ENCODE measurements around the gene DIP2C.
"Not testable (repeated sequence)": the region's sequence is repeated elsewhere in the genome, so short reads cannot be mapped to it uniquely, and the experiment has no call there.

The DIP2C gene

GRCh38 chr10:547591-548081 is 141.8 kb downstream of the DIP2C start:
- no peak for DNase-seq

GRCh38 chr10:546971-547590 is 142.4 kb downstream of the DIP2C start:
- DNase-seq, result no peak

GRCh38 chr10:546451-546850 is 143.0 kb downstream of the DIP2C start:
- DNase-seq, result no peak

- no peak for DNase-seq
These were observed 145.3 kb downstream of the DIP2C start for GRCh38 chr10:543862-544822.

DNA sequence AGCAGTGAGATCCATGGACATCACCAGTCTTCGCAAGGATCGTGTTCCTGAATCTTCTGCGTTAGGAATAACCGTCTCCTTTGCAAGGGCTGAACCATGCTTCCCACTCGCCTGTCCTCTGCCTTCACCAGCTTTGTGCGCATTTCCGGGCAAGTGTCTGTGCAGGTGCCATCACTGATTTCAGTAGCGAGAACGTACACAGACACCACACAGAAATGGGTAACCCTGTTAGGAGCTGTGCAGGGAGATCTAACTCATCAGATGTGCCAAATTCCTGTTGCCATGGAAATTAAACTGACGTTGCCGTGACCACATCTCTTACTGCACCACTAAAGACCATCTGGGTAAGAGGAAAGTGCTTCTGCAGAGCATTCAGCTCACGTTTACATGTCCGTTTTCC is 146.3 kb downstream of the DIP2C start:
- no peak for DNase-seq

- no peak for DNase-seq
These were observed 147.6 kb downstream of the DIP2C start for GRCh38 chr10:541750-542371.

DNA sequence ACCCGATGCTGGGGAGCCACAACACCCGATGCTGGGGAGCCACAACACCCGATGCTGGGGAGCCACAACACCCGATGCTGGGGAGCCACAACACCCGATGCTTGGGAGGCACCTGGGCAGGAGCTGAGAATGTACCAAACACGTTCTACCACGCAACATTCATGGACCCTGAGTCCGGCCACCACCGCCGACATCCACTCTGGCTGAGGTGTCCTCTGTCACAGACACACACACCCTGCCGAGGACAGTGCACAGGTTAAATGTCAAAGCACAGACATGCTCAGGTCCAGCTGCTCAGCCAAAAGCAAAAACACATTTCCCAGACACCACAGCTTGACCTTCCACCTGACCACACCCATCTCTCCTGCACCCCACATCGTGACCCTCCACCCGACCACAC is 148.4 kb downstream of the DIP2C start:
- no peak for DNase-seq

- no peak for DNase-seq
These were observed 150.6 kb downstream of the DIP2C start for GRCh38 chr10:538895-539294.

DNA sequence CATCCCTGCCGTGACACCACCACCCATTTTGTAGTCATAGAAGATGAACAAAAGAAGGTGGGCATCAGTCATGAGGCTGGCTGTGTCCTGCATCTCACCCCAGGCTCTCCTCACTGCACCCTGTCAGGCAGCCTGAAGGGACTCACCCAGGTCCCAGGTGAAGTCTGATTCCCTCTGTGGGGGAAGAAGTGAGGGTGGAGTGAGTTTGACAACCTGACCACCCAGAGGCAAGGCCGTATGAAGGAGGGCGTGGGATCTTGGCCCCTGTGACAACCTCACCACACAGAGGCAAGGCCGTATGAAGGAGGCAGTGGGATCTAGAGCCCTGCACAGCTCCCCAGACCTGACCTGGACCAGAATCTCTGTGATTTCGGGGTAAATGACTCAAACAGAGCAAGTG is 152.5 kb downstream of the DIP2C start:
- DNase-seq, result no peak

DNA sequence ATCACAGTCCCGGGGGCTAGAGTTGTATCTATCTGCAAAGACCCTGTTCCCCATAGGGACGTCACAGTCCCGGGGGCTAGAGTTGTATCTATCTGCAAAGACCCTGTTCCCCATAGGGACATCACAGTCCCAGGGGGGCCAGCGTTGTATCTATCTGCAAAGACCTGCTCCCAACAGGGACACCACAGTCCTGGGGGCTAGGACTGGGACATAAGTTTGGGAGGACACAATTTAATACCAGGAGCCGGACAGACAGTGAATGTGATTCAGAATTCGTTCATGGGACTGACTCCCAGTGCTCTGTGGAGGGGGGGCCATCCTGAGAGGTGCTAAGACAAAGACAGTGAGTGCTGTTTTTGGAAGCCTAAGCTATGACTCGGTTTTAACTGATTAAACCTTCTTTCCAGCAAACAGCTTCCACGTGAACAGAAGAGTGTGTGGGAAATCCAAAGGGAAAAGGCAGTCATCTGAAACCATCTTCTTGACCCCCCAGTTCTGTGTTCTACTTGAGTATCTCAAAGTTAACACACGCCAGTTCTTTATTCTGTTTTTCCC is 153.0 kb downstream of the DIP2C start:
- no peak for DNase-seq

GRCh38 chr10:535952-536351 is 153.5 kb downstream of the DIP2C start:
- no peak for DNase-seq

DNA sequence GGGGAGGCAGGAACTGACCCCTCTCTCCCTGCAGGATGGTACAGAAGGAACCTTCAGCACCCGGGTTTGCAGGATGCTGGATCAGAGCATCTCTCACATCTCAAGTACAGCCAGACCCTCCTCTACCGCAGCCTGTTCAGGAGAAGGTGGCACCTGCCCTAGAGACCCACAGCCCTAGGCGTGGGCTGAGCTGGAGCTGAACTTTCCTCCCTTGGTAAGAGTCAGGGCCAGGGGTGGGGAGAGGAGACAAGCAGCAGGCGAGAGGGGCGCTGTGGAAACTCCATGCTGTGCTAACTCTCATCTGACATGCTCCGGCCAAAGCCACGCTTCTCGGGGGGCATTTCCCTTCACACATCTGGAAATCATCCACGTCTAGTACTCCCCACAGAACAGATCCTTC is 154.4 kb downstream of the DIP2C start:
- no peak for DNase-seq

DNA sequence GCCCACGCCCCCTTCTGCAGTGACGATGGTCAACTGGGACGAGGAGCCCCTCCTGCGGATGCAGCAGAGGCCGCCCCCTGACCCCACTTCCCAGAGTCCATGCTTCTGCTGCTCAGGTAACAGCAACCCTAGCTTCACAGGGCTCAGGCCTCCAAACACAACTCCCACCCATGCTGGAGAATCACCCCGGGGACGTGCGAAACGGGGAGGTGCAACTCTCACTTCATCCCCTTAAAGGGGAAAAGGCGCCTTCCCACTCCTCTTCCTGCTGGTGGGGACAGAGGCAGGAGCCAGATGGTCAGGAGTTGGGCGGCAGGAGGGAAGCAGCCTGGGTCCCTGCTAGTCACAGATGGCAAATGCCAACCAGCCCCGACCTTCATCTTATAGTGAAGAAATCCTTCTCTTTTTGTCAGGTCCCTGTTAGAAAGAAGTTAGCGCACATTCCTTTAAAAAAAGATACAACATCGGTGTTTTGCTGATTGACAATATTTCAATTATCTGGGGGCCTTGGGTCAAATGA is 155.4 kb downstream of the DIP2C start:
- DNase-seq, result no peak

- DNase-seq, result no peak
These were observed 155.9 kb downstream of the DIP2C start for GRCh38 chr10:533611-534010.

DNA sequence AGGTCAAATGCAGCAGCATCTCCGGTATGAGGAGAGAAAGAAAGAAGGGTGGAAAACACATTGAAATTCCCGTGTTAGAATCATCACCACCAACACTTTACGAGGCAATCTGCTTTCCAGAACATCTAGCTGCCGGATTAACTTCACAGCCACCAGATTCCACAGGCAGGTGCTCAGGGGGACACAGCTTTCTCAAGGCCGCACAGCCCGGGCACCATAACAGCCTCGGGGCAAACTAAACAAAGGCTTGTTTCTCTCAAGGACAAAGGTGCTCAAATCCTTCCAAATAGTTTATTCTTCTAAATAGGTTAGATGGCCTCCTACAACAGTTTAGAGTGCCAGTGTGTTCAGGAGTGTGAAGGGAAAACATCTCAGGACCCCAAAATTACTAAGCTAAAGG is 156.3 kb downstream of the DIP2C start:
- DNase-seq, result no peak

DNA sequence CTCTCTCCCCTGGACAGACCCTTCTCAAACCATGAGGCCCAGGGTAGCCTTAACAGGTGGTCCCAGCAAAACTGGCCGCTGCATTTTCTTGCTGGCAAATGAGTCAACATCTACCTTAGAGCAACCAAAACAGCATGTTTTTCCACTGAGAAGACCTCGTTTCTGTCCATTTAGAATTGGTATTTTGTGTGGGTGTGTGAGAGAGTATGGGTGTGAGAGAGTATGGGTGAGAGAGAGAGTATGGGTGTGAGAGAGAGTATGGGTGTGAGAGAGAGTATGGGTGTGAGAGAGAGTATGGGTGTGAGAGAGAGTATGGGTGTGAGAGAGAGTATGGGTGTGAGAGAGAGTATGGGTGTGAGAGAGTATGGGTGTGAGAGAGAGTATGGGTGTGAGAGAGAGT is 157.1 kb downstream of the DIP2C start:
- DNase-seq, result not testable (repeated sequence)

DNA sequence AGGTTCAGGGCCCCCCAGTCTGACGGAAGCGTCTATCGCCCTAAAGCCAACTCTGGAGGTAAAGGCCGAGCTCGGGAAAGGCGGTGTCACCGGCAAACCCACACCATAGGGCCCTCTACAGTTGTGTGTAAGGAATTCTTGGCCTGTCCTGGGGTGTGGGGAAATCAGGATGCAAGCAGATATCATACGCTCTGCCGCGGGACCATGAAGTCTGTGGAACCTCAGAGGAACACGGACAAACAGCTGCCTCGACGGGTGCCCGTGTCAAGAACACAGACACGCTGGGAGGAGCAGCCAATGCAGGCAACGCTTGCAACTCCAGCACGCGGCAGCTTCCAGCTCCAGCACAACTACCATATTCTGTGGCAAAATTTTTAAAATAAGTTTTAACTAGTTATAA is 157.9 kb downstream of the DIP2C start:
- no peak for DNase-seq

DNA sequence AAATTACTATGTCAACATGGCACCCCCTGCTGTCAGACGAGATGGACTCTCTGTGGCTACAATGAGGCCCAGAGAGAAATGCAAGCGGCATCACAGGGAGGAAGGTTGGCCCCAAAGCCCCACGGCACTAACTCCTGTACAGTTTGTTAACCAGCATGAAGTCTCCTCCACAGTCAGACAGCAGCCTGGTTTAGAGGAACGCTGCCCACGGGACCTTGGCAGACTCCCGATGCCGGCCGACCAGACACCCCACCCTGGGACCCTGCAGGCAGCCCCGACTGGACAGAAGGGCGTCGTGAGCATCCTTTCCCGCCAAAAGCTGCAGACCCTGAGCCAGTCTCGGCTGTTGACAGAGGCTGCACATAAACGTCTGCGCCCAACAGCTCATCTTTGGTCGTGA is 158.8 kb downstream of the DIP2C start:
- no peak for DNase-seq

DNA sequence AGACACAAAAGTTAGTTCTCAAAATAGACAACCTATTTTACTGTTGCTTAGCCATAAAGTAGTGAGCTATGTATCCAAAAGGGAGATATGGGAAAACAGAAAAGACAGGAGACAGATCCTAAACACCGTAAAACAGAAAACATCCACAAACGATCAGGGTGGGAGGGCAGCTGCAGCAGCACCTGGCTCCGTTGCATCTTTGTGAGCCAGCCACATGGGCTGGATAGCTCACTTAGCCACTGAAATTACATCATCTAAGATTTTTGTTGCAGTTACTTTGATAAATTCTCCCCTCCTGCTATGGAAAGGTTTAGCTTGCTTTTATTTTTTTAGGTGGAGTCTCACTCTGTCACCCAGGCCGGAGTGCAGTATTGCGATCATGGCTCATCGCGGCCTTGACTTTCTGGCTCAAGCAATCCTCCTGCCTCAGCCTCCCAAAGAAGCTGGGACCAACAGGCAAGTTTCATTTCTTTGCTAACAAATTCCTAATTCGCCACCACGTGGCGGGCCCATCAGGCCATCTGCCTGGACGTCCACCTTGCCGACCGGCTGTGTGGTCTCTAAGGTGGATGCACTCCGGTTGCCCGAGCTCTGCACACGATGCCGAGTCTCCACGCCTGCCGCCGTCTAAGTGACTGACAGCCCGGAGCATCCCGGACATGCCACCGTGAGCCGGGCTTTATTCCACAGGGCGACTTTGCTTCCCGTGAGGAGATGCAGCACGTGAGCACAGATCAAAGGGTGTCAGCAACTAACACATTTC is 159.8 kb downstream of the DIP2C start:
- DNase-seq, result no peak

DNA sequence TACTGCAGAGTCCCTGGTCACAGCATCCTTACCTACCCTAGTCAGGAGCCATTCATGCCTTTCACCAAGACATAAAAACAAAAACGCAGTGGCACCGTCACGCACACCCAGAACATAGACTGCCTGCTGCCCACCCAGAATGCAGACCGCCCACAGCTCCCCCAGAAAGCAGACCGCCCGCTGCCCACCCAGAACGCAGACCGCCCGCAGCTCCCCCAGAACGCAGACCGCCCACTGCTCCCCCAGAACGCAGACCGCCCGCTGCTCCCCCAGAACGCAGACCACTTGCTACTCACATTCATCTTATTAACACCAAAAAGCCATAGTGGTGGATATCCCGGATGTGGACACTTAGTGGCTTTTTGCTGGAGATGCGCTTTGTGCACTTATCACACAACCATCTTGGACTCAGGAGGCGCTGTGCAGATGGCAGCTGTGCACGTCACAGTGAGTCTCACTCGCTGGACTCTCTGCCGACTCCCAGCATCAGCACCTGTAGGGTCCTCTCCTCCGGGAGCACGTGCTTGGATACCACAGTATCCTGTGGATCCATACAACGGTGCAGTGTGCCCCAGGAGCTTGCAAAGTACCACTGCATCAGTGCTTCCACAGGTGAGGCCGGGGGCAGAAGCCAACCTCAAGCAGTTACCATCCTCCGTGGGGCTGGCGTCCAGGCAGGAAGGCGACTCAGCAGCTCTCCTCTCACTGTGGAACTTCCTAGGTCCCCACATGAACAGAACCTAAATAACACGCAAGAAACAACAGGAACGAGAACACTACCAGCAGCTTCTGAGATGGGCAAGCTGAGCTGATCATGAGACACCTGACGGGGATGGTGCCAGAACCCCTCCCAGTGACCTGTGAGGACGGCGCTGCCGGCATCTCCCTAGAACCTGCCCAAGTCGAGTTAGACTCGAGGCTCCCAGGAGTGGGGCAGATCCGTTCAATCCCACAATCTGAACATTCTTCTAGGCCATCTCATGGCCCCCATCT is 161.0 kb downstream of the DIP2C start:
- DNase-seq, result no peak

GRCh38 chr10:527416-527815 is 162.1 kb downstream of the DIP2C start:
- no peak for DNase-seq
